Renal cortical epithelial cell (primary cell): ENCODE results near the gene PCDHGA11. TPM values are rescaled to one million over a fixed set of nuclear protein-coding genes. Genes with fewer than 3 reads are reported as not detected.
"Not testable (repeated sequence)": the region's sequence is repeated elsewhere in the genome, so short reads cannot be mapped to it uniquely, and the experiment has no call there.

Experiments
- DNase-seq: peaks from one replicate; pipeline ENCODE4 v3.0.0-alpha.2; 2011; ENCODE audit warnings: low read depth
- total RNA-seq: library from RNA; depleted of rRNA; stranded (reverse); fragments of >200 nt; gene quantifications from 2 replicates; pipeline ENCODE4 v1.2.3, GENCODE V29; 2014

The PCDHGA11 gene
- total RNA-seq: 1.4 and 3.1 TPM in 2 replicates

DNA sequence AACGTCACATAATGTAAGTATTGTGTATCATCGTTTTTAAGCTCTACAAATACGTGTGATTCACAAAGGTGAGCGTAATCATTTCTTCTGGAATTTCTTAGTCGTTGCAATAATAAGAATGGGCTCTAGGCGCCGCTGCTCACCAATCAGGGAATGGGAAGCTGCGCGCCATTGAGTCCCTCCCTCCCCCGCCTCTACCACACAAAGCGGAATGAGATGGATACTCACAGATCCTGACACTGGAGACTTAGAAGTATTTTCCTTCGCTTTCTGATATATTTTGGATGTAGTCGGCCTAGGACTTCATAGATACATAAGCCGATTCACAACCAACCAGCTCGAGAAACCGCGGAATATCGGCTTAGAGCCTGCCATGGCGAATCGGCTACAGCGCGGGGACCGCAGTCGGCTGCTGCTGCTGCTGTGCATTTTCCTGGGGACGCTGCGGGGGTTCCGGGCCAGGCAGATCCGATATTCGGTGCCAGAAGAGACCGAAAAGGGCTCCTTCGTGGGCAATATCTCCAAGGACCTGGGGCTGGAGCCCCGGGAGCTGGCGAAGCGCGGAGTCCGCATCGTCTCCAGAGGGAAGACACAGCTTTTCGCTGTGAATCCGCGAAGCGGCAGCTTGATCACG is at the start of gene PCDHGA11:
Gene PCDHGA11 (plus strand): TSS at position 197 of the 634 bp plus-strand sequence. CDS start 177 bp downstream, at position 374.
- DNase-seq: peak; percentile 13

DNA sequence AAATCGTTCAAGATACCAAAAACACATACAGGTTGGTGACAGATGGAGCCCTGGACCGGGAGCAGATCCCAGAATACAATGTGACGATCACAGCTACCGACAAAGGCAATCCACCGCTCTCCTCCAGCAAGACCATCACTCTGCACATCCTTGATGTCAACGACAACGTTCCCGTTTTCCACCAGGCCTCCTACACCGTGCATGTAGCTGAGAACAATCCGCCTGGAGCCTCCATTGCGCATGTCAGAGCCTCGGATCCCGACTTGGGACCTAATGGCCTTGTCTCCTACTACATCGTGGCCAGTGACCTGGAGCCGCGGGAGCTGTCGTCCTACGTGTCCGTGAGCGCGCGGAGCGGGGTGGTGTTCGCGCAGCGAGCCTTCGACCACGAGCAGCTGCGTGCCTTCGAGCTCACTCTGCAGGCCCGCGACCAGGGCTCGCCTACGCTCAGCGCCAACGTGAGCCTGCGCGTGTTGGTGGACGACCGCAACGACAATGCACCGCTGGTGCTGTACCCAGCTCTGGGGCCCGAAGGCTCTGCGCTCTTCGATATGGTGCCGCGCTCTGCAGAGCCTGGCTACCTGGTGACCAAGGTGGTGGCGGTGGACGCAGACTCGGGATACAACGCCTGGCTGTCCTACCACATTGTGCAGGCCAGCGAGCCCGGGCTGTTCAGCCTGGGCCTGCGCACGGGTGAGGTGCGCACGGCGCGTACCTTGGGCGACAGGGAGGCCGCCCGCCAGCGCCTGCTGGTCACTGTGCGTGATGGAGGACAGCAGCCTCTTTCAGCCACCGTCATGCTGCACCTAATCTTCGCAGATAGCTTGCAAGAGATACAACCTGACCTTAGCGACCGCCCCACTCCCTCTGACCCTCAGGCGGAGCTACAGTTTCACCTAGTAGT is 49.0 kb upstream of the PCDHGA11 start:
- no peak for DNase-seq

DNA sequence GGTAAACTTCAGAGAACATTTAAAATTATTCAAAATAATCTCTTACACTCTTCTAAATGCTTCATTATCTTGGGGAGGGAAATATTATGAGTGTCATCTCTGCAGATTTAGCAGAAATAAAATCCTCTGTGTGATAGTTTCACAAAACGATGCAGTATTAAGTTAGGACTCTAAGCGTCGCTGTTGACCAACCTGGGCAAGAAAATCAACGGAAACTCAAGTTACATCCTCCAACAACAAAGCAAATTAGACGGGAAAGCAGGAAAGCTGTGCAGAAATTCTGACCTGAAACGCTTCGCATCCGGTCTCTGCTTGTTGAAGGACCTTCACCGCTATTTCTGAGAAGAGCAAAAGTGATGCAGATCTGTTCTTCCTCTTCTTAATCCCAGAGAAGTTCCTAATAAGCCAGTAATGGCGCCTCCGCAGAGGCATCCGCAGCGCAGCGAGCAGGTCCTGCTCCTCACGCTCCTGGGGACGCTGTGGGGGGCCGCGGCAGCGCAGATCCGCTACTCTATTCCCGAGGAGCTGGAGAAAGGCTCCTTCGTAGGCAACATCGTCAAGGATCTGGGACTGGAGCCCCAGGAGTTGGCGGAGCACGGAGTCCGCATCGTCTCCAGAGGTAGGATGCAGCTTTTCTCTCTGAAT is 47.1 kb upstream of the PCDHGA11 start, which contains the start of gene PCDHGA6:
Gene PCDHGA6 (plus strand): TSS at position 219 of the 645 bp plus-strand sequence. CDS start 193 bp downstream, at position 412.
- DNase-seq: peak; percentile 15

DNA sequence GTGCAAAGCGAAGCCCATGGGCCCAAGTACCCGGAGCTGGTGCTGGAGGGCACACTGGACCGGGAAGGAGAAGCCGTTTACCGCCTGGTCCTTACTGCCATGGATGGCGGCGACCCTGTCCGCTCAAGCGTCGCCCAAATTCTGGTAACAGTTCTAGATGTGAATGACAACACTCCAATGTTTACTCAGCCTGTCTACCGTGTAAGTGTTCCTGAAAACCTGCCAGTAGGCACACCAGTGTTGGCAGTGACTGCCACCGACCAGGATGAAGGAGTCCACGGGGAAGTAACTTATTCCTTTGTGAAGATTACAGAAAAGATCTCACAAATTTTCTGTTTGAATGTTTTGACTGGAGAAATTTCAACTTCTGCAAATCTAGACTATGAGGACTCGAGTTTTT is 46.2 kb upstream of the PCDHGA11 start:
- no peak for DNase-seq

DNA sequence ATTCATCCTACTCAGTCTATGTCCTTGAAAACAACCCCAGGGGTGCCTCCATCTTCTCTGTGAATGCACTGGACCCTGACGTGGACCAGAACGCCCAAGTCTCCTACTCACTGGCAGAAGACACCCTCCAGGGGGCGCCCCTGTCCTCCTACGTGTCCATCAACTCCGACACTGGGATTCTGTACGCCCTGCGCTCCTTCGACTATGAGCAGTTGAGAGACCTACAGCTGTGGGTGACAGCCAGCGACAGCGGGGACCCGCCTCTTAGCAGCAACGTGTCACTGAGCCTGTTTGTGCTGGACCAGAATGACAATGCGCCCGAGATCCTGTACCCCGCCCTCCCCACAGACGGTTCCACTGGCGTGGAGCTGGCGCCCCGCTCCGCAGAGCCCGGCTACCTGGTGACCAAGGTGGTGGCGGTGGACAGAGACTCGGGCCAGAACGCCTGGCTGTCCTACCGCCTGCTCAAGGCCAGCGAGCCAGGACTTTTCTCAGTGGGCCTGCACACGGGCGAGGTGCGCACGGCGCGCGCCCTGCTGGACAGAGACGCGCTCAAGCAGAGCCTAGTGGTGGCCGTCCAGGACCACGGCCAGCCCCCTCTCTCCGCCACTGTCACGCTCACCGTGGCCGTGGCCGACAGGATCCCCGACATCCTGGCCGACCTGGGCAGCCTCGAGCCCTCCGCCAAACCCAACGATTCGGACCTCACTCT is 45.3 kb upstream of the PCDHGA11 start:
- not testable (repeated sequence) for DNase-seq

GRCh38 chr5:141382469-141383294 is 38.2 kb upstream of the PCDHGA11 start, which contains the start of gene PCDHGA7:
TSS of gene PCDHGA7 (plus strand) at chr5:141382742. CDS start at chr5:141382900, 158 bp downstream.
- peak; percentile 2 for DNase-seq

DNA sequence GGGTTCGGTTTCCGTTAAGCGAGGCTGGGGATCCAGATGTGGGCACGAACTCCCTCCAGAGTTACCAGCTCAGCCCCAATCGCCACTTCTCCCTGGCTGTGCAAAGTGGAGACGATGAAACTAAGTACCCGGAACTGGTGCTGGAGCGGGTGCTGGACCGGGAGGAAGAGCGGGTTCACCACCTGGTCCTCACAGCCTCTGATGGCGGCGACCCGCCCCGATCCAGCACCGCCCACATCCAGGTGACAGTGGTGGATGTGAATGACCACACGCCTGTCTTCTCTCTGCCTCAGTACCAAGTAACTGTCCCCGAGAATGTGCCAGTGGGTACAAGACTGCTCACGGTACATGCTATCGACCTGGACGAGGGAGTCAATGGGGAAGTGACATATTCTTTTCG is 37.5 kb upstream of the PCDHGA11 start:
- no peak for DNase-seq

DNA sequence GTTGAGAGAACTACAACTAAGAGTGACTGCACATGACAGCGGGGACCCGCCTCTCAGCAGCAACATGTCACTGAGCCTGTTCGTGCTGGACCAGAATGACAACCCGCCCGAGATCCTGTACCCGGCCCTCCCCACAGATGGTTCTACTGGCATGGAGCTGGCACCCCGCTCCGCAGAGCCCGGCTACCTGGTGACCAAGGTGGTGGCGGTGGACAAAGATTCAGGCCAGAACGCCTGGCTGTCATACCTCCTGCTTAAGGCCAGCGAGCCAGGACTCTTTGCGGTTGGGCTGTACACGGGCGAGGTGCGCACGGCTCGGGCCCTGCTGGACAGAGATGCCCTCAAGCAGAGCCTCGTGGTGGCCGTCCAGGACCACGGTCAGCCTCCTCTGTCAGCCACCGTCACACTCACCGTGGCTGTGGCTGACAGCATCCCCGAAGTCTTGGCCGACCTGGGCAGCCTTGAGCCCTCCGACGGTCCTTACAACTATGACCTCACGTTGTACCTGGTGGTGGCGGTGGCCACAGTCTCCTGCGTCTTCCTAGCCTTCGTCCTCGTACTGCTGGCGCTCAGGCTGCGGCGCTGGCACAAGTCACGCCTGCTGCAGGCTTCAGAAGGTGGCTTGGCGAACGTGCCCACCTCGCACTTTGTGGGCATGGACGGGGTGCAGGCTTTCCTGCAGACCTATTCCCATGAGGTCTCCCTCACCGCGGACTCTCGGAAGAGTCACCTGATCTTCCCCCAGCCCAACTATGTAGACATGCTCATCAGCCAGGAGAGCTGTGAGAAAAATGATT is 36.2 kb upstream of the PCDHGA11 start:
- no peak for DNase-seq

- peak; percentile 6 for DNase-seq
Measured at GRCh38 chr5:141387557-141388311, 33.1 kb upstream of the PCDHGA11 start, which contains the start of gene PCDHGB4. TSS of gene PCDHGB4 (plus strand) at chr5:141387698. CDS start at chr5:141387885, 187 bp downstream.

DNA sequence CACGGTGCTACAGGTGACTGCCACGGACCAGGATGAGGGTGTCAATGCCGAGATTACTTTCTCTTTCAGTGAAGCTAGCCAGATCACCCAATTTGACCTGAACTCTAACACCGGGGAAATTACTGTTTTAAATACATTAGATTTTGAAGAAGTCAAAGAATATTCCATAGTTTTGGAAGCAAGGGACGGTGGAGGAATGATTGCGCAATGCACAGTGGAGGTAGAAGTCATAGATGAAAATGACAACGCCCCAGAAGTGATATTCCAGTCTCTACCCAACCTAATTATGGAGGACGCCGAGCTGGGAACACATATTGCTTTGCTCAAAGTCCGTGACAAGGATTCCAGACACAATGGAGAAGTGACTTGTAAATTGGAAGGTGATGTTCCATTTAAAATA is 32.2 kb upstream of the PCDHGA11 start:
- DNase-seq: no peak

DNA sequence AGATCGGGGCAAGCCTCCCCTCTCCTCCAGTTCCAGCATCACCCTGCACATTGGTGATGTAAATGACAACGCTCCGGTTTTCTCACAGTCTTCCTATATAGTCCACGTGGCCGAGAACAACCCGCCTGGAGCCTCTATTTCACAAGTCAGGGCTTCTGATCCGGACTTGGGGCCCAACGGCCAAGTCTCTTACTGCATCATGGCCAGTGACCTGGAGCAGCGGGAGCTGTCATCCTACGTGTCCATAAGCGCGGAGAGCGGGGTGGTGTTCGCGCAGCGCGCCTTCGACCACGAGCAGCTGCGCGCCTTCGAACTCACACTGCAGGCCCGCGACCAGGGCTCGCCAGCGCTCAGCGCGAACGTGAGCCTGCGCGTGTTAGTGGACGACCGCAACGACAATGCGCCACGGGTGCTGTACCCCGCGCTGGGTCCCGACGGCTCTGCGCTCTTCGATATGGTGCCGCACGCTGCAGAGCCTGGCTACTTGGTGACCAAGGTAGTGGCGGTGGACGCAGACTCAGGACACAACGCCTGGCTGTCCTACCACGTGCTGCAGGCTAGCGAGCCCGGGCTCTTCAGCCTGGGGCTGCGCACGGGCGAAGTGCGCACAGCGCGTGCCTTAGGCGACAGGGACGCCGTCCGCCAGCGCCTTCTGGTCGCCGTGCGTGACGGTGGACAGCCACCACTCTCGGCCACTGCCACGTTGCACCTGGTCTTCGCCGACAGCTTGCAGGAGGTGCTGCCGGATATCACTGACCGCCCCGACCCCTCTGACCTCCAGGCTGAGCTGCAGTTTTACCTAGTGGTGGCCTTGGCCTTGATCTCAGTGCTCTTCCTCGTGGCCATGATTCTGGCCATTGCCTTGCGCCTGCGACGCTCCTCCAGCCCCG is 31.5 kb upstream of the PCDHGA11 start:
- DNase-seq: no peak

- DNase-seq: no peak
Measured at GRCh38 chr5:141392429-141393198, 28.2 kb upstream of the PCDHGA11 start, which contains the start of gene PCDHGA8. TSS of gene PCDHGA8 (plus strand) at chr5:141392633. CDS start at chr5:141392814, 181 bp downstream.

GRCh38 chr5:141393267-141393666 is 27.6 kb upstream of the PCDHGA11 start:
- no peak for DNase-seq

- DNase-seq: not testable (repeated sequence)
Measured at GRCh38 chr5:141394401-141395187, 26.3 kb upstream of the PCDHGA11 start.

DNA sequence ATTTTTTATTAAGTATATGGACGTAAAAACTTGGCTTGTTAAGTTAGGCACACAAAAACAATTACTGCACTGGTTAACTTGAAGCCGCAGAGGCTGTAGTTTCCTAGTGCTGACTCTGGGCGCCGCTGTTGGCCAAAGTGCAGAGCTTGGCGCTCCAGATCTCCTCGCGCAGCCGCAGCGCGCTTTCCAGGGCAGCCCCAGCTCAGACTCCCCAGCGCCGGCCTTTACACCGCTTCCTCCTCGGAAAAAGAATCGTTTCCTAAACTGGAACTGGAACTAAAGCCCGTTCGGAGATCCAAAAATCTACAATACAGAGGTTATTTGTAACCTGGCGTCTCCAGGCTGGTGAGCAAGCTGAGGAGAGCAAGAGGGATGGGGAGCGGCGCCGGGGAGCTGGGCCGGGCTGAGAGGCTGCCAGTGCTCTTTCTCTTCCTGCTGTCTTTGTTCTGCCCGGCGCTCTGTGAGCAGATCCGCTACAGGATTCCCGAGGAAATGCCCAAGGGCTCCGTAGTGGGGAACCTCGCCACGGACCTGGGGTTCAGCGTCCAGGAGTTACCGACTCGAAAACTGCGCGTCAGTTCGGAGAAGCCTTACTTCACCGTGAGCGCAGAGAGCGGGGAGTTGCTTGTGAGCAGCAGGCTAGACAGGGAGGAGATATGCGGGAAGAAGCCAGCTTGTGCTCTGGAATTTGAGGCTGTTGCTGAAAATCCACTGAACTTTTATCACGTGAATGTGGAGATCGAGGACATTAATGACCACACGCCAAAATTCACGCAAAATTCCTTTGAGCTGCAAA is 22.9 kb upstream of the PCDHGA11 start, which contains the start of gene PCDHGB5:
Gene PCDHGB5 (plus strand): TSS at position 192 of the 796 bp plus-strand sequence. CDS start 181 bp downstream, at position 373.
- DNase-seq: peak; percentile 27
